C4-2B (cell line): Measurements from ENCODE around the gene FCGR2B.
"Not testable (repeated sequence)": the region's sequence is repeated elsewhere in the genome, so short reads cannot be mapped to it uniquely, and the experiment has no call there.

Experiments
- CTCF ChIP-seq: fragments of 450-650 bp; conservative IDR thresholded peaks from 2 replicates; pipeline ENCODE4 v1.5.1; 2017; ENCODE audit warnings: mild to moderate bottlenecking
- ZFX ChIP-seq: fragments of 450-650 bp; IDR thresholded peaks from 2 replicates; pipeline ENCODE4 v1.6.1; 2017

GRCh38 chr1:161626445-161627146 is 36.3 kb upstream of the FCGR2B start:
- not testable (repeated sequence) for TF ChIP-seq CTCF, ZFX
